GM21360 (cell line): Measurements from ENCODE around the gene GDPGP1.
"Not testable (repeated sequence)": the region's sequence is repeated elsewhere in the genome, so short reads cannot be mapped to it uniquely, and the experiment has no call there.

Source experiments
- ATAC-seq: cut with Tn5 transposase; IDR thresholded peaks from one replicate; pipeline ENCODE4 v1.9.1; 2021; ENCODE audit warnings: mild to moderate bottlenecking, moderate library complexity; ENCODE audit not compliant: unreplicated experiment

GDPGP1 gene, protein sequence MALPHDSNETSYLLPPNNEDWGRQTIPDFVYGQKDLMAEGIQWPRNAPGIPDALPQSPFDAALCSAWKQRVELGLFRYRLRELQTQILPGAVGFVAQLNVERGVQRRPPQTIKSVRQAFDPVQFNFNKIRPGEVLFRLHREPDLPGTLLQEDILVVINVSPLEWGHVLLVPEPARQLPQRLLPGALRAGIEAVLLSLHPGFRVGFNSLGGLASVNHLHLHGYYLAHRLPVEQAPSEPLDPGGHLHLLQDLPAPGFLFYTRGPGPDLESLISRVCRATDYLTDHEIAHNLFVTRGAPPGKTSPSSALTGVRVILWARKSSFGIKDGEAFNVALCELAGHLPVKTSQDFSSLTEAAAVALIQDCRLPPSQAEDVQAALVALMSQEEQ

DNA sequence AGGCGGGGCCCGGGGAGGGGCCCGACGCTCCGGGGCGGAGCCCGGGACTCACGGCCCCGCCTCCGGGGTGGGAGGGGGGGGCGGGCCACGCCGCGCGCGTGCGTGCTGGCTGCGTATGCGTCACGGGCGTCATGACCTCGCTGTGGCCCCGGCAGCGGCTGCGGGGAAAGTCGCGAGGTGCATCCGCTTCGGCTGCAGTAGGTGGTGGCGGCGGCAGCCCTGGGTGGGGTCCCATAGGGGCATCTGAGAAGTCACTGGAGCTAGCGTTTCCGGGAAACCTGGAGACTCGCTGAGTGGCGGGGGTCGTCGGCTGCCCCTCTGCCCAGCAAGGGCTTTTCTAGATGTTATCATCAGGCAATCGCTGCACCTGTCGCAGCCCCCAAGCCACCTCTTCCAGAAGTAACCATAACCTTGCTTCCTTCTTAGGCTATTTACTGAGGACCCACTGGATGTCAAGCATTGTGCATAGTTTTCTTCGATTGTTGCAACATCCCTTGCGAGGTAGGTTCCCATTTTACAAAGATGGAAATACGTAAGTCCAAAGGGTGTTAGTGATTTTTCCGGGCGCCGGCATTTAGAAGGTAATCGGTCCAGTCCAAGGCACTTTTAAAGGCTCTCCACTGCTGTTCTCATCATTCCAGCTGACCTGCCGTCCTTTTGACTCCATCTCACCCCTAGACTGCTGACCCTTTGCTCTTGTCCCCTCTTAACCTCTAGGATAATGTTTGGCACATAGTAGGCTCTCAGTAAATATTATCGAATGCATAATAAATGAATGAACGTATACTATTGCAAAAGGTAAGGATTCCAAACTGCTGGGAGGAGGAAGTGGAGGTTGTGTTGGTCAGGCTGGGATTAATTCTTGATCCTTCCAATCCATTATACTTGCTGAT lies at the start of gene GDPGP1:
TSS of gene GDPGP1 (plus strand) at position 114 of the 893 bp plus-strand sequence. CDS start 6,700 bp downstream, outside the sequence.
- ATAC-seq, result peak; percentile 65

DNA sequence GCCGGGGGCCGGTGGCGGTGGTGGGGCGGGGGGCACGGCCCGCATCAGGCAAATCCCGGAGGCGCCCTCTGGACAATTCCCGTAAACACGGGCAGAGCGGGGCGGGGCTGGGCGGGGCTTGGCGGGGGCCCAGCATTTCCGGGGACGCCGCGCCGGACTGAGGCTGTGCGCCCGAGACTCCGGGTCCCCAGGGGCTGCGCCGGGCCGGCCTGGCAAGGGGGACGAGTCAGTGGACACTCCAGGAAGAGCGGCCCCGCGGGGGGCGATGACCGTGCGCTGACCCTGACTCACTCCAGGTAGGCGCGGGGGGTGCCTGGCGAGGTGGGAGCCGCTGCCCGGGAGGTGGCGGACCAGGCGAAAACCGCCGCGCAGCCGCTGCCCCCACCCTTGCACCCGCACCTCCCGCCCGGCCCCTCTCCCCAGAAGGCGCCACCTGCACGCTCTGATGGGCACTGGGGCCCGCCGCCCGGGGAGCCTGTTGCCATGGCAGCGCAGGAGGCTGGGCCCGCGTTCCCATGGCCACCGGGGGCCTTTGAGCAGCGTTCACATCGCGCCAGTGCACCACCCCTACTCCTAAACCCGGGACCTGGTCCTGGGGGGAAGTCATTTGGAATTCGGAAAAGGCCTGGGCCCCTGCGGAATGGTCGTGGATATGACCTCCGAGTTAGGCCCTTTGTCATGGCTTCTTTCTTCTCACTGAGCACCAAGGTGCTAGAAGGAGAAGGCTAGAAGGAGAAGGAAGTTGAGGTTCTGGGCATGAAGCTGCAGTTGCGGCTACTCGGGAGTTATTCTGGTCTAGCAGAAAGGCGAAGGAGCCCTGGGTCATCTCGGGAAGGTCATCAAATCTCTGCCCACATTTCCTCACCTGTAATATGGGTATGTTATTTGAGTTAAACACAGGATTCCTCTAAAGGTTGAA lies 49.0 kb upstream of the GDPGP1 start:
- peak; percentile 58 for ATAC-seq

DNA sequence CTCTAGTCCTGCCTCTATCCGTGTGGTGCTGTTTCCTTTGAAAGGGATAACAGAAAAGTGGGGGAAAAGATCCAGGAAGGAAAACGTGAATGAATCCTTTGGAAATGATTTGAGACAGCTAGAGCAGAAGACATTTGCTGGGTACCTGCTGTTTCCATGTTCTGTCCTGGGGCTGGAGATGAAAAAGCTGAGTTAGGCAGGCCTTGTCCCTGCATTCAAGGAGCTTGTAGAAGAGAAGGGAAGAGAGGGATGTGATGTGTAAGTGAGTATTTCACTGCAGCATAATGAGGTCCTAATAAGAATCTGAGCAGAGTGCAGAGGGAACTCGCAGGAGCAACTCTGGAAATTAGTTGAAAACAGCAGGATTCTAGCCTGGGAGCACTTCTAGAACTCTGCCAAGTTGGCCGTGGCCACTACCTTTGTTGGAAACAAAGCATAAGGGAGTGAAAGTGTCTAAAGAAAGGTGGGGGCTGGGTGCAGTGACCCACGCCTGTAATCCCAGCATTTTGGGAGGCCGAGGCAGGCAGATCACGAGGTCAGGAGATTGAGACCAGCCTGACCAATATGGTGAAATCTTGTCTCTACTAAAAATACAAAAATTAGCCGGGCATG lies 46.6 kb upstream of the GDPGP1 start:
- no peak for ATAC-seq

DNA sequence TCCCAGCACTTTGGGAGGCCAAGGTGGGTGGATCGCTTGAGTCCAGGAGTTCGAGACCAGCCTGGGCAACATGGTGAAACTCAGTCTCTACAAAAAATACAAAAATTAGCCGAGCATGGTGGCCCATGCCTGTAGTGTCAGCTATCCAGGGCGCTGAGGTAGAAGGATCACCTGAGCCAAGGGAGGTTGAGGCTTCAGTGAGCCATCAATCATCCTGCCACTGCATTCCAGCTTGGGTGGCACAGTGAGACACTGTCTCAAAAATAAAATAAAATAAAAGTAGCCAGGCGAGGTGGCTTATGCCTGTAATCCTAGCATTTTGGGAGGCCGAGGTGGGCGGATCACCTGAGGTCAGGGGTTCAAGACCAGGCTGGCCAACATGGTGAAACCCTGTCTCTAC lies 45.9 kb upstream of the GDPGP1 start:
- ATAC-seq, result not testable (repeated sequence)

DNA sequence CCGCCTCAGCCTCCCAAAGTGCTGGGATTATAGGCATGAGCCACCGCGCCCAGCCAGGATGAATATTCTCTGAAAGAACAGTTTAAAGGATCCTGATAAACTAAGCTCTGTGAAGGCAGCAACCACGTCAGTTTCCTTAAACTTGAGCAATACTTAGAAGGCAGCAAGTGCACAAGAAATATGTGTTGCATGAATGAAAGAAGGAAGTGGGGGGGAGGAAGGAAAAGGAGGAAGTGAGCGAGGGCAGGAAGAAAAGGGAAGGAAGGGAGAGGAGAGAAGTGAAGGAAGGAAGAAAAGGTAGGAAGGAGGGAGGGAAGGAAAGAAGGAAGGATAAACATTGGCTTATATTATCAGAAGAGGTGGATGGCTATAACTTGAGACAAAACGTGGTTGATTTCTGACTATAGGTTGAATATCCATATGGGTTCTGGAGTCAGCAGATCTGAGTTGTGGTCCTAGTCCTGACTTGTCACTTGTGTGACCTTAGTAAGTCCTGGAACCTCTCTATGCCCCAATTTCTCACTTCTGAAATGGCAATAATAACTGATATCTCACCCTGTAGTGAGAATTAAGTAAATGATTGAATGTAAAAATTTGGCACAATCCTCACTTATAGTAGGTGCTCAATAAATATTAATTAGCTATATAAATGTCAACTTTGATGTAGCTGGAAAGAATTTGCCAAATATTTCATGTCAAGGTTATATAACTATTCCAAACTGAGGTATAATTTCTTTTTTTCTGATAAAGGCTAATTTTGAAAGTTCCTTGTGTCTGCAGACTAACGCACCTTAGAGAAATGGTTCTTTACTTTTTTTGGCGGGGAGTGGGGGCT lies 44.9 kb upstream of the GDPGP1 start:
- no peak for ATAC-seq

DNA sequence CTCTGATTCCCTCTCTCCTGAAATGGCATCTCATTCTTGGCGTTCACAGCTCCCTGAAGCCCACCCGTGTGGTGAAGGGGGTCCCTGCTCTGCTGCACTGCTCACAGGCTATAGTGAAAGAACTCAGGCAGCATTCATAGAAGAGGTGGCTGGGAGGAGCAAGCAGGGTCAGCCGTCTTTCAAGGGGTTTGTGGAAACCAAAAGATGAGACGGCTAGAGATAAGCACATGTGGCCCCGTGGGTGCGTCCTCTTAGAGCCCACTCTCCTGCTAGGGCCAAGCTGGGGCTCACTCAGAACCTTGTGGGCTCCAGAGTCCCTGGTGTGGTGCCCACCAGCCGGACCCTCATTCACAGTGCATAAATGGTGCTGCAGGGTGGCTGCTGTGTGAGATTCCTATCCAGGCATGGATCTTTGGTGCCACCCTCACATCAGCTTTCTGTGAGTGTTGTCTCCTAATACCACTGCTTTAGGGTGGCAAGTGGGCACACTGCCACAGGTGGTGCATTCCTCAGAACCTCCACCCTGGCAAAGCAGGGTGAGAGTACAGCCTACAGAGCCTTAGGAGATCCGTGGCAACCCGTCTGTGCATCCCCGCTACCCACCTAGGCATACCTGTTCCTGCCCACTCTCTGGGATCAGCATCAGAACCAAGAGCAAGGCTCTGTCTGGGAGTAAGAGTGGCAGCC lies 44.1 kb upstream of the GDPGP1 start:
- no peak for ATAC-seq

DNA sequence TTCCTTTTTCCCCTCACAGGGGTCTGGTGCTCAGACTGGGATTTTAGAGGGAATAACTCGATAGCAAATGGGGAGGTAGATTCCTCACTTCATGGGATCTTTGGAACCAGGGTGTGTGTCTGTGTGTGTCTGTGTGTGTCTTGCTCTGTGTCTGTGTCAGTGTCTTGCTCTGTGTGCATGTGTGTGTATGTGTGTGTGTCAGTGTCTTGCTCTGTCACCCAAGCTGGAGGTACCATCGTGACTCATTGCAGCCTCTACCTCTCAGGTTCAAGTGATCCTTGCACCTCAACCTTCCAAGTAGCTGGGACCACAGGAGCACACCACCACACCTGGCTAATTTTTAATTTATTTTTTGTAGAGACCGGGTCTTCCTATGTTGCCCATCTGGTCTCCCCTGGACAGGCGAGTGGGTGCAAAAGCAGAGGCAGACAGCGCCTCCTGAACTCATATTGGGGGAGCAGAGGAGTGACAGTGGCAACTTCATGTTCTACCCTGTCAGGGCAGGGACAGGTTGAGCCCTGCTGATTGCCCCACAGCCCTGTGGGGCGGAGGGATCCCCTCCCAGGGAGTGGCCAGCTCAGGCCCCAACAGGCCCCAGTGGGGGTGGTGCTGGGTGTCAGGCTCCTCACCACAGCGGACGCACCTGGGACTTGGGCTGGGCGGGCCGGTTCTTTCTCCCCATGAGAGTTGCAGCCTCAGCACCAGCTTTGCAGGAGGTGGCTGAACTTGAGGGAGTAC lies 43.2 kb upstream of the GDPGP1 start:
- ATAC-seq, result peak; percentile 39

DNA sequence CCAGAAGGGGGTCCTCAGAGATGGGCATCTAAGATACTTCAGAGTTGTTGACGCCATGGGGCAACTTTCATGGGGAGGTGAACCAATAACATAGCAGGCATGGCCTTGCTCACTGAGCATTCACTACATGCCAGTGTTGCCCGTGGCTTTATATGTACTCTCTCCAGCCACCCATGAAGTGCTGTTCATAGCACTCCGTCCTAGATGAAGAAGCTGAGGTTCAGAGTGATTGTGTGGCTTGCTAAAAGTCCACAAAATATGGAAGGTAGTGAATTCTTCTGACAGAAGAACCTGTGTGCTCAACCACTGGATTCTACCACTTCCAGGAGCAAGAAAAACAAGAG lies 42.7 kb upstream of the GDPGP1 start:
- peak; percentile 23 for ATAC-seq

DNA sequence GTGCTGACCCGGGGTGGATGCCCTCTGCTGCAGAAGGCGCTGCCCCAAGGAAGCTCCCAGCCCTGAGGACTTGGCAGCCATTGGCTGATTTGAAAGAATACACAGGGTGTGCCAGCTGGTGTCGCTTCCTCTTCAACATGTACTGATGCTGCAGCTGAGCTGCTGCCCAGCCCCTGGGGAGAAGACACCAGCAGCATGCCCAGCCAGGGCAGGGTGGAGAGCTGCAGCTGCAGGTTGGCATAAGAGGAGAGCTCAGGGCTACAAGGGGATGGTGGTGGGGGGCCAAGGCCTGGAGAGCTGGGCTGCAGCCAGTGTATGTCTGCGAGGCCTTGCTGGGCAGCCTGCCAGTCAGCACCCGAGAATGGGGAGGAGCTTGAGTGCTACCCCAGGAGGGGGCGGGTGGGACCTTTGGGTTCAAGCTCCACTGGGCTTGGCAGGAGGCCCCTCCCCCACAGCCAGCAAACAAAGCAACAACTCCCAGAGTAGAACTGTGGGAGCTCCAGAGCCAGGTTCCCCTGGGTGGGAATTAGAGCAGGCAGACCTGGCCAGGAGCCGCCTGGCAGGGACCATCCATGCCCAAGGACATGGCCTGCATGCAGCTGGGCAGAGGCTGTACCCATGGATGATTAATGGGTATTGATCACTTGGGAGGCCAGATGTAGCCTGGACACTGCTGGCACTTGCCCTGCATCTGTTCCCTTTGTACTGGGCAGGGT lies 42.1 kb upstream of the GDPGP1 start:
- peak; percentile 57 for ATAC-seq

DNA sequence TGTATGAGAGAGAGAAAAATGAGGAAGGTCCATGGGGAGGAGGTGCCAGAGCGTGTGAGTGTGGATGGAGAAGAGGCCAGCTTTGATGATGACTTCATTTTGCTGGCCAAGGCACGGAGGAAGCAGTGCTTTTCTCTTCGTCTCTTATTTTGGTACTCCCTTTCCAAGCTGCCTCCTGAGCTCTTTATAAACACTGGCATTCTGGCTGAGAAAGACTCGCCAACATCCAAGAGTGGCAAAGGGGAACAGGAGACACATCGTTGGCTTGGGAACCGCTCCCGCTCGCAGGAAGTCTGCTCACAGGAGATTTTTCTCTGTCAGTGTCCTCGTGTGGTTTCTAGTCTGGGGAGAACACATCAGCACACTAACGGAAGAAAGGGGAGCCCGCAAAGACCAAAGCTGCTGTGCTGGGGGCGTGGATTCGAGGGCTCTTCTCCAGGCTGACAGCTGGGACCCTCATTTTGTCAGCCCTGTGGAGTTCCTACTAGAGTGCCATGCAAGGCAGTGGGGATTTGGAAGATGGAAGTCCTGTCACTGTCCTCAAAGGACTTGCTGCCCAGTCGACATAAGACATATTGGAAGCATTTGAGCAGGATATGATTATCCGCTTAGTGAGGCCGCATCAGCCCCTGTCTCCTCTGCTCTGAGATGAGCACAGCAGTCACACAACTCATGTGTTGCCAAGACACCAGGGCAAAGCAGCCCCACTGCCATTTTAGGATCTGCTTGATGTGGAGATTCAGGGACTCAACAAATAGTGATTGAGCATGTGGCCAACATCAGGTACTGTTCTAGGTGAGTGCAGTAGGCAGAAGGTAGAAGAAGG lies 40.8 kb upstream of the GDPGP1 start:
- ATAC-seq, result no peak

DNA sequence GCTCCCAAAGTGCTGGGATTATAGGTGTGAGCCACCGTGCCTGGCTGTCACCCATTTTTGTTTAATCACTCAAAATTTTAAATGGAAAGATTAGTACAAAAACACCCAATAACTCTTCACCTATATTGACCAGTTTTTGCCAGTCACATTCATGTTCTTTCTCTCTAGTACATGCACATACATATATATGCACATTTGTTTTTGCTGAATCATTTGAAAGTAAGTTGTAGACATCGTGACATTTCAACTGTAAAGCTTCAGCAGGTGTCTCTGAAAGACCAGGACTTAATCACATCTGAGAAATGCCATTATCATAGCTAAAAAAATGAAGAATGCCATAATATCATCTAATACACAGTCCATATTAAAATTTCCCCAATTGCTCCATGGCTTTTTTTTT lies 39.4 kb upstream of the GDPGP1 start:
- ATAC-seq, result no peak

DNA sequence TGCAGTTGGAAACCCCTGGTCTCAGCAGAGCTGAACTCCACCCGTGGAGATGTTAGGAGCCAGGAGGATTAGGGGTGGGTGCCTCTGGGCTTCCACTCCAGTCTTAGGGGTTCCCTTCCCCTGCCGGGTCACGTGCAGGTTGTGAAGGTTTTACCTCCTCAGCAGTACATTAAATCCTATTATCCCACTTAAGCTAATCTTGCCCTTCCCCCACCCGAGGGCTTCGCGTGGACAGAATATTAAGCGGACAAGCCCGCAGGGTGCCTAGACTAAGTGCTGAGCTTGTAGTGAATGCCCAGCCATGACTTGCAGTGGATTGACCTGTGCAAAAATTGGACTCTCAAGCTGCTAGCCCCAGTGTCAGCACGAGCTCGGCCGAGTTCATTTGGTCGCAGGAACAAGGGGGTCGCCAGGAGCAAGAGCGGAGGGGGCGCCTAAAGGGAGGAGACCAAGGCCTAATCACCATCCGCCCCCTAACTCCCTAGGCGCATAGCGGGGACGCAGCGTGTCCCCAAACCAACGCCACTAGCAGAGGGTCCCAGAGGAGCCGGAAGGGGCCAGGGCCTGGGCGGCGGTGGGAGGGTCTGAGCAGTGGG lies 33.4 kb upstream of the GDPGP1 start:
- peak; percentile 37 for ATAC-seq

DNA sequence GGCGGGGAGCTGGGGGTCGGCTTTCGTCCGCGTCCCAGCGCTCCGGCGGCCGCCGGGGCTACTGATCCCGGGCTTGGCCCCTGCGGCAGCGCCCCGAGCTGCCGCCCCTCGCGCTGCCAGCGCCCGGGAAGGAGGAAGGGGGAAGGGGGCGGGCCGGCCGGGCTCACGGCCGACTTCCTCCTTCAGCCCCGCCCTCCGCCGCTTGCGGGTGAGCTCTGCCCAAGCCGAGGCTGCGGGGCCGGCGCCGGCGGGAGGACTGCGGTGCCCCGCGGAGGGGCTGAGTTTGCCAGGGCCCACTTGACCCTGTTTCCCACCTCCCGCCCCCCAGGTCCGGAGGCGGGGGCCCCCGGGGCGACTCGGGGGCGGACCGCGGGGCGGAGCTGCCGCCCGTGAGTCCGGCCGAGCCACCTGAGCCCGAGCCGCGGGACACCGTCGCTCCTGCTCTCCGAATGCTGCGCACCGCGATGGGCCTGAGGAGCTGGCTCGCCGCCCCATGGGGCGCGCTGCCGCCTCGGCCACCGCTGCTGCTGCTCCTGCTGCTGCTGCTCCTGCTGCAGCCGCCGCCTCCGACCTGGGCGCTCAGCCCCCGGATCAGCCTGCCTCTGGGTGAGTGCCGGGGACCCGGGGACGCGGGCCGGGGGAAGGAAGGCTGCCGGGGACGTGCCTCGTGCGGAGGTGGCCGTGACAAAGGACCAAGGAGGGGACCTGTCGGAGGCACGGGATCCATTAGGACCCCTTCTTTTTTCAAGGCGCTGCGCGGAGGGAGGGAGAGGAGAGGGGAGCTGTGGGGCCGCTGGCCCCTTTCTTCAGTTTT lies 32.7 kb upstream of the GDPGP1 start, which contains the start of gene SEMA4B:
TSS of gene SEMA4B (plus strand) at position 201 of the 814 bp plus-strand sequence. CDS start at position 450, 249 bp downstream.
- peak; percentile 82 for ATAC-seq

DNA sequence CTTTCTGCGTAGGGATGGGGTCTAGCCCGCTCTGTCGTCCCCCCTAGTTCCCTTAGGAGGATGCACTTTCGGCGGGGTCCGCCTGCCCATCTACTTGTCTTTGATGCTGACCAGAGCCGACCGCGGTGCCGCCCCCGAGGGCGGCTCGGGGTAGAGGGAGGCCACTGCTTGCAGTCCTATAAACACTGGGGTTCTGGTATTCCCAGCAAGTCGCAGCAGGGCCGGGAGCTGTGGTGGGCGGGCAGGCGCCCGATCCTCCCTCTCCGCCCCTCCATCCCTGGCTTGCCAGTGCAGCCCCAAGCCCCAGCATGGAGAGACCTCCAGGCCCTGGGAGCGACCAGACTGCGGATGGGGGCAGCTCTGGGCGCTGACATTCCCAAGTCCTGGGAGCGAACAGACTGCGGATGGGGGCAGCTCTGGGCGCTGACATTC lies 32.0 kb upstream of the GDPGP1 start:
- ATAC-seq, result no peak

DNA sequence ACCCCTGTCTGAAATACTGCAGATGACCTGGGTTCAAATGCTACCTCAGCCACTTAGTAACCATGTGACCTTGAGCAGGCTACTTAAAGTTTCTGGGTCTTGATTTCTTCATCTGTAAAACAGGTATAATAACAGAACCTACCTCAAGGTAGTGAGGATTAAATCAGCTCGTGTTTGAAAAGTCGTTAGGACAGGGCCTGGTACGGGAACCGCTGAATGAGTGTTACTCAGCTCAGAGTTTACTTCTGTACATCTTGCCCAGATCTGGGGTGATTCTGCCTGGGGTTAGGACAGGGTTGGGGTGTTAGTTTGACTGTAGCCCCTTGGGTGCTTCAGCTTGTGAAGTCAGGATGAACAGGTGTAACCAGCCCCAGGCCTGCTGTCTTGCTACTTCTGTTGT lies 31.1 kb upstream of the GDPGP1 start:
- no peak for ATAC-seq
